A673 (cell line): ENCODE data around the gene CFAP99. TPM values are rescaled to one million over a fixed set of nuclear protein-coding genes. Genes with fewer than 3 reads are reported as not detected.

Experiments used
- BruUV-seq: library from RNA; stranded (reverse); fragments of 400-500 nt; replicated peaks from 2 replicates; lab custom pipeline; 2021; lab: Mats Ljungman, UMichigan
- CTCF ChIA-PET: fragments of 300-600 bp; sonication (Branson Sonifier 250); formaldehyde crosslinking; loops from one replicate; lab custom pipeline; 2022; ENCODE audit warnings: antibody characterized with exemption; lab: Charles Lee
- POLR2A ChIA-PET: fragments of 300-600 bp; sonication (Branson Sonifier 250); formaldehyde crosslinking; loops from one replicate; lab custom pipeline; 2022; ENCODE audit warnings: antibody characterized with exemption; ENCODE audit not compliant: low non-redundant PET; lab: Charles Lee
- DNase-seq: peaks from one replicate; pipeline ENCODE4 v3.0.0-alpha.2; 2015; ENCODE audit warnings: low spot score
- H3K27ac ChIP-seq: fragments of 200-600 bp; sonication (generic); 2 replicates; pipeline ENCODE4 v1.5.1; 2016; ENCODE audit warnings: mixed run types, low read depth, mild to moderate bottlenecking, mixed read lengths, antibody characterized with exemption, low read length; ENCODE audit not compliant: poor library complexity, severe bottlenecking
- H3K27me3 ChIP-seq: fragments of 200-600 bp; sonication (generic); replicated peaks from 2 replicates; pipeline ENCODE4 v1.6.1; 2017; ENCODE audit warnings: mixed run types, low read depth, mild to moderate bottlenecking, mixed read lengths, antibody characterized with exemption, low read length; ENCODE audit not compliant: insufficient read depth, poor library complexity
- H3K36me3 ChIP-seq: fragments of 200-600 bp; sonication (generic); 2 replicates; pipeline ENCODE4 v1.6.1; 2016; ENCODE audit warnings: mixed run types, mild to moderate bottlenecking, mixed read lengths, antibody characterized with exemption, low read length; ENCODE audit not compliant: insufficient read depth, poor library complexity, severe bottlenecking
- H3K4me1 ChIP-seq: fragments of 200-600 bp; sonication (generic); 2 replicates; pipeline ENCODE4 v1.6.1; 2017; ENCODE audit warnings: mixed run types, mild to moderate bottlenecking, mixed read lengths, antibody characterized with exemption, low read length; ENCODE audit not compliant: insufficient read depth, poor library complexity, severe bottlenecking
- H3K4me3 ChIP-seq: fragments of 200-600 bp; sonication (generic); 2 replicates; pipeline ENCODE4 v1.5.1; 2016; ENCODE audit warnings: low read depth, mixed run types, mild to moderate bottlenecking, mixed read lengths, low read length; ENCODE audit not compliant: poor library complexity, severe bottlenecking
- H3K9me3 ChIP-seq: fragments of 200-600 bp; sonication (generic); 2 replicates; pipeline ENCODE4 v1.6.1; 2016; ENCODE audit warnings: mixed run types, low read depth, mild to moderate bottlenecking, mixed read lengths, antibody characterized with exemption, low read length; ENCODE audit not compliant: poor library complexity, severe bottlenecking
- CTCF ChIP-seq: fragments of 300-800, 200-600 bp; sonication (generic); conservative IDR thresholded peaks from 2 replicates; pipeline ENCODE4 v1.5.1; 2017; ENCODE audit warnings: low read depth, mild to moderate bottlenecking, antibody characterized with exemption, low read length, moderate library complexity, mixed read lengths
- EZH2 ChIP-seq: fragments of 200-600 bp; sonication (generic); IDR thresholded peaks from 2 replicates; pipeline ENCODE4 v1.6.1; 2017; ENCODE audit warnings: borderline replicate concordance, low read depth, mild to moderate bottlenecking, mixed read lengths, antibody characterized with exemption, low read length; ENCODE audit not compliant: poor library complexity, severe bottlenecking
- intact Hi-C: fragments of 100-400 bp; cut with micrococcal nuclease; formaldehyde crosslinking; loops from one replicate; pipeline ENCODE4 v1.10.0; 2022; ENCODE audit not compliant: unreplicated experiment
- total RNA-seq: library from RNA; stranded (reverse); gene quantifications from 2 replicates; pipeline ENCODE4 v1.2.3, GENCODE V29; 2021

Gene CFAP99
- total RNA-seq, 1 experiment from 2014 or later: not detected

GRCh38 chr4:2449051-2449450, 30.3 kb downstream of the CFAP99 start:
- no peaks in the 10 kb centered on the region for H3K4me1 ChIP-seq
- no peak overlapping the region for H3K4me3 ChIP-seq
- ChIA-PET POLR2A (no interaction called here), CTCF (no interaction called here)
- no peak overlapping the region for H3K27ac ChIP-seq
- BruUV-seq: no TSS peak
- intact Hi-C loops: no loop called here
- no peaks in the 10 kb centered on the region for H3K27me3 ChIP-seq
- DNase-seq: no peak
- H3K9me3 ChIP-seq: no peaks in the 10 kb centered on the region
- TF ChIP-seq EZH2: no peak
- TF ChIP-seq CTCF: no peak
- H3K36me3 ChIP-seq: no peaks in the 10 kb centered on the region

GRCh38 chr4:2449511-2450392, 31.0 kb downstream of the CFAP99 start:
- Histone ChIP-seq H3K27me3 (no peaks in the 10 kb centered on the region), H3K4me1 (no peaks in the 10 kb centered on the region), H3K27ac (no peak overlapping the region), H3K4me3 (no peak overlapping the region), H3K36me3 (no peaks in the 10 kb centered on the region), H3K9me3 (no peaks in the 10 kb centered on the region)
- no peak for DNase-seq
- no TSS peak for BruUV-seq
- POLR2A ChIA-PET: no interaction called here
- no peak for TF ChIP-seq CTCF
- no peak for TF ChIP-seq EZH2
- intact Hi-C loops: no loop called here
- CTCF ChIA-PET: no interaction called here

- no peak overlapping the region for H3K4me3 ChIP-seq
- intact Hi-C loops: no loop called here
- H3K27me3 ChIP-seq: no peaks in the 10 kb centered on the region
- POLR2A ChIA-PET: no interaction called here
- no peak for DNase-seq
- no peaks in the 10 kb centered on the region for H3K4me1 ChIP-seq
- BruUV-seq: no TSS peak
- H3K9me3 ChIP-seq: no peaks in the 10 kb centered on the region
- CTCF ChIA-PET: no interaction called here
- H3K27ac ChIP-seq: no peak overlapping the region
- TF ChIP-seq EZH2 (no peak), CTCF (no peak)
- H3K36me3 ChIP-seq: no peaks in the 10 kb centered on the region
Measured at GRCh38 chr4:2450394-2451035, 31.8 kb downstream of the CFAP99 start.
